GM12875 (cell line): ENCODE data around the gene IL10RA.

Experiments used
- H3K4me3 ChIP-seq: one replicate; pipeline ENCODE4 v1.5.1; 2011; ENCODE audit warnings: low read depth, low read length, control low read depth
- TF ChIP-seq, protein P1 (sequence below): IDR thresholded peaks from 2 replicates; pipeline ENCODE4 v1.5.1; 2011; ENCODE audit warnings: low read depth, mild to moderate bottlenecking, control low read depth, inconsistent platforms, low read length, moderate library complexity, borderline replicate concordance; ENCODE audit not compliant: insufficient read depth

The IL10RA gene

GRCh38 chr11:117966908-117967307, 19.3 kb upstream of the IL10RA start:
- no peak overlapping the region for H3K4me3 ChIP-seq
- TF ChIP-seq, protein P1, sequence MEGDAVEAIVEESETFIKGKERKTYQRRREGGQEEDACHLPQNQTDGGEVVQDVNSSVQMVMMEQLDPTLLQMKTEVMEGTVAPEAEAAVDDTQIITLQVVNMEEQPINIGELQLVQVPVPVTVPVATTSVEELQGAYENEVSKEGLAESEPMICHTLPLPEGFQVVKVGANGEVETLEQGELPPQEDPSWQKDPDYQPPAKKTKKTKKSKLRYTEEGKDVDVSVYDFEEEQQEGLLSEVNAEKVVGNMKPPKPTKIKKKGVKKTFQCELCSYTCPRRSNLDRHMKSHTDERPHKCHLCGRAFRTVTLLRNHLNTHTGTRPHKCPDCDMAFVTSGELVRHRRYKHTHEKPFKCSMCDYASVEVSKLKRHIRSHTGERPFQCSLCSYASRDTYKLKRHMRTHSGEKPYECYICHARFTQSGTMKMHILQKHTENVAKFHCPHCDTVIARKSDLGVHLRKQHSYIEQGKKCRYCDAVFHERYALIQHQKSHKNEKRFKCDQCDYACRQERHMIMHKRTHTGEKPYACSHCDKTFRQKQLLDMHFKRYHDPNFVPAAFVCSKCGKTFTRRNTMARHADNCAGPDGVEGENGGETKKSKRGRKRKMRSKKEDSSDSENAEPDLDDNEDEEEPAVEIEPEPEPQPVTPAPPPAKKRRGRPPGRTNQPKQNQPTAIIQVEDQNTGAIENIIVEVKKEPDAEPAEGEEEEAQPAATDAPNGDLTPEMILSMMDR = no peak

DNA sequence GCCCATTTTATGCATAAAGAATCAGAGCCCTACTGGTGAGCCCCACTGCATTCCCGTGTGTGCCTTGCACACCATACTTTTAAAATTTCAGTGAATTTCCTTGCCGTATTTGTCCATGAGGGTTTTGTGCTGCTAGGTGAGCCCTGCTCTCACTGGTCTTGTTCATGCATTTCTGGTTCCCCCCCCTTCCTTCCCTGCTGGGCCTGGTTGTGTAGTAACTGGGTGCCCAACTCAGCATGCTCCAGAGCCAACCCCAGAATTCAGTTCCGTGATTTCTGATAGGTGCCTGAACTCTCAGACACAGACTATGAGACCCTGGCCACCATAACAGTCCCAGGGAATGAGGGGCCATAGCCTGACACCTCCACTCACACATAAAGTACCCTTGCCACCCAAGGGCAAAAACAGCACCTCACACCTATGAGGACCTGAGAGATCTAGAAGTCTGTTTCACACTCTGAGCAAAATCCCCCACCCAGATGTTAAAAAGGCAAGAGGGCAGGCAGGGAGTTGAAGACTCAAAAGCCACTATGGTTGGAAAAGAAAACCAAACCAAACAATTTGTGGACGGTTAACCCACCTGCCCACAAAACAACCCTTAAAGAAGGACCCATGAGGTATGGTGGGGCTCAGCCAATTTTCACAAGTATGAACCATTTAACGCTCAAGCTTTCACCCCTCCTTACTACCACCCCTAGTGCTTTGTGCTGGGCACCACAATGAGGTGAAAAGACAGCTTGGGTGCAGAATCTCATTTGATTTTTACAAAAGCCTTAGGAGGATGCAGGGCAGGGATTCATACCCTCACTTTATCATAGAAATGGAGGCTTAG, 16.8 kb upstream of the IL10RA start:
- TF ChIP-seq, protein P1 = no peak
- H3K4me3 ChIP-seq = no peak overlapping the region

DNA sequence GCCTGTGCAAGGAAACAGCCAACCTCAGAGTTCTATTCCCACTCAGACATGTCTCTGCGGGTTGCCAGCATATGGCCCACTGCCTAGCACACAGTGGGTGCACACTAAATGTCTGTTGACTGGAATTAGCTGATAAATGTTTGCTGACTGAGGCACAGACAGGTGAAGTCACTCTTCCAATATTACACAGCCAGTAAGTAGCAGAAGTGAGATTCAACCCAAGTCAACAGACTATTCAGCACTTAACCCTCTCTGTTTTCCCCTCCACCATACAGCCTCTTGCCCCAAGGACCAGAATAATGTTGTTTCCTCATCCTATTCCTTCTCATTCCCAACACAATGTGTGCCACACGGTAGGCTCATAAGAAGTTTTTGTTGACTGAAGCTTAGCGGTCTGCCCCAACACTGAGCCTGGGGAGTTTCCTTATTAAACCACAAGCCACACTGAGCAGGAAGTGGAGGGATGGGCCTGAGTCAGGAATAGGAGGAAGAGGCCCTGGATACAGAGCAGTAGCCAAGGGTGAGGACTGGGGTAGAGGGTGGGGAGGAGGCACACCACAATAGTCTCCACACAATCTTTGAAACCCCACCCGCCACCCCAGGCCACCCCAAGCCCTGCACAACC, 15.7 kb upstream of the IL10RA start:
- H3K4me3 ChIP-seq = no peak overlapping the region
- TF ChIP-seq, protein P1 = no peak

DNA sequence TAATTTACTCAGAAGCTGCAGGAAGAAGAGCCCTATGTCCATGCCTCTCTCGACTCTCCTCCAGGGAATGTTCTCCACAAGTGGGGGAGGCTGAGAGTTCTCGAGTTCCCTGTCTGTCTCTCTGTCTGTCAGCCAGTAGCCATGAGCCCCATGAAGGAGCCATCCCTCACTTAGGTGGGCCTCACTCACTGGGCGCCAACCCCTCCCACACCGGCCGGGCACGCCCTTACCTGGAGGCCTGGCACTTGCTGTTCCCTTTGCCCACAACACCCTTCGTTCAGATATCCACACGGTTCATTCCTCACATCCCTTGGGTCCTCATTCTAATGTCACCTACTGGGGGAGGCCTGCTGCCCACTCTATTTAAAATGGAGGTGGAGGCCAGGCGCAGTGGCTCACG, 14.2 kb upstream of the IL10RA start:
- H3K4me3 ChIP-seq = no peak overlapping the region
- TF ChIP-seq, protein P1 = no peak

DNA sequence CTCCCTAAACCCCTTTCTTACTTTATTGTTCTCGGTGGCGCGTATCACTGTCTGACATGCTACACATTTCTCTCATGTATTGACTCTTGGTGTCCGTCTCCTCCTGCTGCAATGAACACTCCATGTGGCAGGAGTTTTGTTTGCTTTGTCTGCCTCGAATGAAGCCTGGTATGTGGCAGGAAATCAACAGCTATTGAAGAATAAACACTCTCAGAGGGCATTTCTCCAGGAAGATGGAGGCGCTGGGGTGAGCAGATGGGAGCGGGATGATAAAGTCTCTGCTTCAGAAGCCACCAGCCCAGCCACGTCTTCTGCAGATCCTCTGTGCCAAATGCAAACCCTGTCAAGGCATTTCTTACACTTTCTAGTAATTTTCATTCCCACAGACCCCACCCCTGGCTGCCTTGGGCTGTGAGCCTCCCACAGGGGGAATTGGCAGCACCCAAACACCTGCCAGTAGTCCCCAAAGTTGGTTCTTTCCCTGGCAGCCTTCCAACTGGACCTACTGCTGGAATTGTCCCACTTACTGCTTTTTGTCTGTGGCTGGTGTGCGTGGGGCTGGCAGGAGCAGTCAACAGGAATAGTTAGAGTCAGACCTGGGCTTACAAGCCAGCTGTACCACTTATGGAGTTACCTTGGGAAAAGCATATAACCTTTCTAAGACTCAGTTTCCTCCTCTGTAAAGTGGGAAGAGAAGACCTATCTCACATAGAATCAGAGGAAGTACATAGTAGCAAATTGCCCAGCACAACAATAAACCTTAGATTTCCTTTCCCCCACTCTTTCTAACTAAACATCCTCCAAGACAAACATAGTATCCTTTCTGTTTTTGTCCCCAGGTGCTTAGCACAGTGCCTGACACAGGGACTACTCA, 13.3 kb upstream of the IL10RA start:
- H3K4me3 ChIP-seq = no peak overlapping the region
- TF ChIP-seq, protein P1 = no peak

DNA sequence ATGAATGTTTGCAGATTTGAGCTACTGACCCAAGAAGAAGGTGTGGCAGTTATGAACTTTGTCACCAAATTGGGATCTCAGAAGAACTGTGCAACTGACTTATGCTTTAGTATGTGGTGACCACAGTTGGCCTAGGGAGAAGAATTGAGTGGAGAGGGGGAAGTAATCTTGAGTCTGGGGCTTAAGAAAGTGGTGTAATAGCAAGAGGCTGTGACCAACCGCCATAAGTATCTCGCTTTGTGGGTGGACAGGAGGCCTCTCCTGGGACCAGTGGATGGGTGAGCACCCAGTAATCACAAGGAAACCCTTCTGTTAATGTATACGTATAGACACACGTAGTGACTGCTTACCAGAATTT, 12.7 kb upstream of the IL10RA start:
- TF ChIP-seq, protein P1 = no peak
- no peak overlapping the region for H3K4me3 ChIP-seq

DNA sequence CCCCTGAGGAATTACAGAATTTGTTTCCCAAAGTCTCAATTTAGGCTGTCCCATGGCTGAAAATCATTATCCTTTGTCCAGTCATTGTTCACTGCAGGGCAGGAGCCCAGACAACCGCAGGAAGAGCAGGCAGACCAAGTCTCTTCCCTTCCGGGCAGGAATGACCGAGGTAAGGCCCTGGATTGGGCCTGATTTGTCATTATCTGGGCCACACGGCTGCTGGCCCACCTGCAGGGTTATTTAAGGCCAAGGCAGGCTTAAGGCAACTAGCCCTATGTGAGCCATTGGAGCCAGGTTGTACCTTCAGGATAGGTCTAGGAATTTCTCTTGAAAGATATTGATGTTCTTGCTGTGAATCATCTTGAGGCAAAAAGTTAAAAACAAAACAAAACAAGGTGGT, 9.7 kb upstream of the IL10RA start:
- TF ChIP-seq, protein P1 = no peak

More for the DNA sequence above, 9.7 kb upstream of the IL10RA start:
- H3K4me3 ChIP-seq = no peak overlapping the region
